ENCODE data around the gene IRAK3.

Gene IRAK3

GRCh38 chr12:66251049-66251448 lies 62.0 kb downstream of the IRAK3 start:
- DNase-seq (ENCODE audit: low spot score in 2 of 2) = no peak
- Mint-ChIP-seq H3K36me3 (no peaks in the 10 kb centered on the region), H3K4me3 (no peak overlapping the region), H3K4me1 (no peaks in the 10 kb centered on the region), H3K9me3 (no peaks in the 10 kb centered on the region), H3K27ac (no peak overlapping the region)
- ATAC-seq = peak; percentile 76

DNA sequence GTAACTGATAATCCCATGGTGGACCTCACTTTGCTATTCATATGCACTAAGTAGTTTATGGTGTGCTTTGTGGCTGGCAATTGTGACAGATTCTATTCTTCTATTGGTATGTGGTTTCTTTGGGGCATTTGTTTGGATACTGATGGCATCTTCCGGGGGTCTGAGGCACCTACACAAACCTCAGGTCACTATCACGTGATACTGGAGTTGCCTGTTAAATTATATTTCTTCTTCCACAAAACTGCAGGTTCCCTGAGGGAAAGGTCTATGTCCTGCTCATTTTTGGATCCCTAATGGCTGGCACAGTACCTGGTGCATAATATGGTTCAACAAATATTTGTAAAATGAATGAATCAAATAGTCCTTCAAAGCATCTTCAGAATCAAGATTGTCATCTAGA lies 63.8 kb downstream of the IRAK3 start:
- no peaks in the 10 kb centered on the region for H3K4me1 Mint-ChIP-seq
- no peak overlapping the region for H3K4me3 Mint-ChIP-seq

GRCh38 chr12:66255737-66256136 lies 66.7 kb downstream of the IRAK3 start:
- H3K36me3 Mint-ChIP-seq = no peaks in the 10 kb centered on the region
- no peak overlapping the region for H3K27ac Mint-ChIP-seq
- no peaks in the 10 kb centered on the region for H3K9me3 Mint-ChIP-seq
- ATAC-seq (no peak), DNase-seq (ENCODE audit: low spot score in 2 of 2) (no peak)
- H3K4me3 Mint-ChIP-seq = no peak overlapping the region
- no peaks in the 10 kb centered on the region for H3K4me1 Mint-ChIP-seq

More for the DNA sequence above, 63.8 kb downstream of the IRAK3 start:
- no peak for ATAC-seq
- Mint-ChIP-seq H3K36me3 (no peaks in the 10 kb centered on the region), H3K27ac (no peak overlapping the region), H3K9me3 (no peaks in the 10 kb centered on the region)
- DNase-seq (ENCODE audit: low spot score in 2 of 2) = no peak

DNA sequence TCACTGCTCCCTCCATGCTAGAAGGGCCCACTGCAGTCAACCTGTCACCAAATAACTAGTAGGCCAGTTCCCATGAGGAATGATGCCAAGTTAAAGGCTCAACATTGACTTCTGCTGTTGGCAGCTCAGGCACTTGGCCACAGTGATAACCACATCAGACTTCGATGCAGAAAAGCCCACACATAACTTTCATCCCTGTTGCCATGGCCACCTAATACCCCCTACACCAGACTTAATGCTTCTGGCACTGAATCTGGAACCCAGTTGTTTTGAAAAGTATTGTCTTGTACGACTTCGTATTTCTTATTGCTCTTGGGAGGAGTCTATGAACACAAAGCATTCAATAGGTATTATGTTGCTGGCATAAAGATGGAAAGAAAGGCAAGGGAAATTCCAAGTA lies 69.0 kb downstream of the IRAK3 start:
- Mint-ChIP-seq H3K4me1 (no peaks in the 10 kb centered on the region), H3K9me3 (no peaks in the 10 kb centered on the region), H3K27ac (no peak overlapping the region), H3K4me3 (no peak overlapping the region), H3K36me3 (no peaks in the 10 kb centered on the region)
- DNase-seq (ENCODE audit: low spot score in 2 of 2) (no peak), ATAC-seq (no peak)

DNA sequence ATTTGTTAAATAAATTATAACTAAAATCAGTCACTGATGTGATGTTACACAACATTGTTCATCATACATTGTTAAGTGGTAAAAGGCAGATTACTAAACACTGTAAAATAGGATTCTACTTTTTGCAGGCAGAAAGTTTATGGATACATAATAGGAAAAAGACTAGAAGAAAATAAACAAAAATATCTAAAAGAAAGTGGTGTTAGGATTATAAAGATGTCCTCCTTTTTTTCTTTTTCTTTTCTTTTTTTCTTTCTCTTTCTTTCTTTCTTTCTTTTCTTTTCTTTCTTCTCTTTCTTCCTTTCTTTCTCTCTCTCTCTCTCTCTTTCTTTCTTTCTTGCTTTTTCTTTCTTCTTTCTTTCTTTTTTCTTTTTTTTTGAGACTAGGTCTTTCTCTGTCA lies 73.7 kb downstream of the IRAK3 start:
- Mint-ChIP-seq H3K9me3 (no peaks in the 10 kb centered on the region), H3K27ac (no peak overlapping the region), H3K4me1 (no peaks in the 10 kb centered on the region), H3K36me3 (no peaks in the 10 kb centered on the region), H3K4me3 (no peak overlapping the region)
- DNase-seq (ENCODE audit: low spot score in 2 of 2) = no peak
- no peak for ATAC-seq

- ATAC-seq = no peak
- Mint-ChIP-seq H3K9me3 (no peaks in the 10 kb centered on the region), H3K36me3 (no peaks in the 10 kb centered on the region), H3K4me1 (no peaks in the 10 kb centered on the region), H3K4me3 (no peak overlapping the region), H3K27ac (no peak overlapping the region)
- DNase-seq (ENCODE audit: low spot score in 2 of 2) = no peak
These were observed 79.5 kb downstream of the IRAK3 start for GRCh38 chr12:66268562-66268961.

GRCh38 chr12:66269142-66269541 lies 80.1 kb downstream of the IRAK3 start:
- H3K4me1 Mint-ChIP-seq = no peaks in the 10 kb centered on the region
- DNase-seq (ENCODE audit: low spot score in 2 of 2) (no peak), ATAC-seq (no peak)
- no peaks in the 10 kb centered on the region for H3K36me3 Mint-ChIP-seq
- no peak overlapping the region for H3K4me3 Mint-ChIP-seq
- no peak overlapping the region for H3K27ac Mint-ChIP-seq
- H3K9me3 Mint-ChIP-seq = no peaks in the 10 kb centered on the region

- Mint-ChIP-seq H3K4me3 (no peak overlapping the region), H3K27ac (no peak overlapping the region), H3K9me3 (no peaks in the 10 kb centered on the region), H3K4me1 (no peaks in the 10 kb centered on the region), H3K36me3 (no peaks in the 10 kb centered on the region)
- DNase-seq (ENCODE audit: low spot score in 2 of 2) = no peak
- ATAC-seq = peak; percentile 55
These were observed 80.9 kb downstream of the IRAK3 start for GRCh38 chr12:66269757-66270383.

DNA sequence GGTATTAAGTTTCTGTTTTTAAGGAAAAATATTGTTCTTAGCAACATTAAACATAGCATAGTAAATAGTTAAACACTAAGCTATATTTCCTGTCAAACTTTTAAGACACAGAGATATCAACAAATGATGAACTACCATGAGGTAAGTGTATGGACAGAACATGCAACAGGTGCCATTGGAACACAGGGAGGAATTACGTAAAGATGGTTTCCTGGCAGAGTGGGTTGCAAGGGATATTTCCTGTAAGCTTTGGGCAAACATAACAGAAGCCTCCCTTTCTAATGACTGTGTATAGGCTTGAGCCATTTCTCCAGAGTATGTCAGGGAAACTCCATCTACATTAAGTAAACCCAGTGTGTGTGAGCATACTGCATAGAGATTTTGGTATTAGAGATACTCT lies 81.6 kb downstream of the IRAK3 start:
- H3K27ac Mint-ChIP-seq = no peak overlapping the region
- ATAC-seq = no peak
- no peaks in the 10 kb centered on the region for H3K36me3 Mint-ChIP-seq
- no peak overlapping the region for H3K4me3 Mint-ChIP-seq
- no peaks in the 10 kb centered on the region for H3K4me1 Mint-ChIP-seq
- no peak for DNase-seq (ENCODE audit: low spot score in 2 of 2)
- H3K9me3 Mint-ChIP-seq = no peaks in the 10 kb centered on the region

GRCh38 chr12:66272650-66273049 lies 83.6 kb downstream of the IRAK3 start:
- ATAC-seq = no peak
- DNase-seq (ENCODE audit: low spot score in 2 of 2) = no peak
- no peak overlapping the region for H3K4me3 Mint-ChIP-seq
- H3K4me1 Mint-ChIP-seq = no peaks in the 10 kb centered on the region
- no peaks in the 10 kb centered on the region for H3K36me3 Mint-ChIP-seq
- no peak overlapping the region for H3K27ac Mint-ChIP-seq
- H3K9me3 Mint-ChIP-seq = no peaks in the 10 kb centered on the region

DNA sequence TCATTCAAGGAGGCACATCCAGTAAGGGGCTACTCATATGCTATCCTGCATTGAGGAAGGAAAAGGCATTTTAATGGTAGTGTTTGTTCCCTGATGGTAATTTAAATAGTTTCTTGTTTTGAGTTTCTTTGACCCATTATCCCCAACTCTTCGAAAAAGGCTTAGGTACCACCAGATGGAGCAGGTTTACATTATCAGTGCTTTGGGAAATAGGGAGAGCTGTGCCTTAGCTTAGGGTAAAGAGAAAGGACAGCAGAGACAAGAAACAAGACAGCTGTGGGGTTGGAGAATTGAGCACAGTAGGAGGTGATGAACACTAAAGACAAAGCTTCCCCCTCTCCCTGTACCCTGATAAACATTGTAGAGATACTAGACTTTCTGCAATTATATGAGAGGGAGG lies 84.1 kb downstream of the IRAK3 start:
- Mint-ChIP-seq H3K4me3 (no peak overlapping the region), H3K27ac (no peak overlapping the region), H3K4me1 (no peaks in the 10 kb centered on the region), H3K9me3 (no peaks in the 10 kb centered on the region), H3K36me3 (no peaks in the 10 kb centered on the region)
- DNase-seq (ENCODE audit: low spot score in 2 of 2) (peak in 1 of 2 donors; percentile 6), ATAC-seq (no peak)

- ATAC-seq (peak; percentile 77), DNase-seq (ENCODE audit: low spot score in 2 of 2) (no peak)
- H3K36me3 Mint-ChIP-seq = no peaks in the 10 kb centered on the region
- H3K4me3 Mint-ChIP-seq = no peak overlapping the region
- H3K9me3 Mint-ChIP-seq = no peaks in the 10 kb centered on the region
- H3K27ac Mint-ChIP-seq = no peak overlapping the region
- peaks cover 8% of the 10 kb centered on the region for H3K4me1 Mint-ChIP-seq
These were observed 86.0 kb downstream of the IRAK3 start for GRCh38 chr12:66275040-66275439.

GRCh38 chr12:66279123-66279712 lies 90.2 kb downstream of the IRAK3 start:
- ATAC-seq (peak; percentile 63), DNase-seq (ENCODE audit: low spot score in 2 of 2) (no peak)
- H3K9me3 Mint-ChIP-seq = peaks cover 3% of the 10 kb centered on the region
- no peaks in the 10 kb centered on the region for H3K36me3 Mint-ChIP-seq
- H3K27ac Mint-ChIP-seq = no peak overlapping the region
- H3K4me1 Mint-ChIP-seq = peaks cover 11% of the 10 kb centered on the region
- H3K4me3 Mint-ChIP-seq = no peak overlapping the region

DNA sequence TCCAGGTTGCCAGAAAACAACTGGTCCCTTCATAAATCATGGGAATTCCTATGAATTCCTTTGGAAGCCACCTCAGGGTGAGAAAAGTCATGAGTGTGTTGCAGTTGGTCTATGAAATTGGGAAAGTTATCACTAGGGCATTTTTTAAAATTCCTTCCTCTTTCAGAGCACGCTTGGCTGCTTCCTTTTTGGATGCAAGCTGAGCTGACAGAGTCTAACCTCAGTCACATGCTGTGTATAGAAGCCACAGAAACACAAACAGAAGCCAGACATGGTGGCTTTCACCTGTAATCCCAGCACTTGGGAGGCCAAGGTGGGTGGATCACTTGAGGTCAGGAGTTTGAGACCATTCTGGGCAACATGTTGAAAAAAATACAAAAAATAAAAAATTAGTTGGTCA lies 91.5 kb downstream of the IRAK3 start:
- no peaks in the 10 kb centered on the region for H3K36me3 Mint-ChIP-seq
- peak overlapping the region; percentile 56 for H3K27ac Mint-ChIP-seq
- H3K4me3 Mint-ChIP-seq = no peak overlapping the region
- DNase-seq (ENCODE audit: low spot score in 2 of 2) (no peak), ATAC-seq (no peak)
- peaks cover 11% of the 10 kb centered on the region for H3K4me1 Mint-ChIP-seq
- peaks cover 3% of the 10 kb centered on the region for H3K9me3 Mint-ChIP-seq

GRCh38 chr12:66282244-66282643 lies 93.2 kb downstream of the IRAK3 start:
- DNase-seq (ENCODE audit: low spot score in 2 of 2) (no peak), ATAC-seq (no peak)
- Mint-ChIP-seq H3K36me3 (no peaks in the 10 kb centered on the region), H3K27ac (no peak overlapping the region), H3K4me1 (peaks cover 25% of the 10 kb centered on the region), H3K9me3 (peaks cover 3% of the 10 kb centered on the region), H3K4me3 (no peak overlapping the region)

DNA sequence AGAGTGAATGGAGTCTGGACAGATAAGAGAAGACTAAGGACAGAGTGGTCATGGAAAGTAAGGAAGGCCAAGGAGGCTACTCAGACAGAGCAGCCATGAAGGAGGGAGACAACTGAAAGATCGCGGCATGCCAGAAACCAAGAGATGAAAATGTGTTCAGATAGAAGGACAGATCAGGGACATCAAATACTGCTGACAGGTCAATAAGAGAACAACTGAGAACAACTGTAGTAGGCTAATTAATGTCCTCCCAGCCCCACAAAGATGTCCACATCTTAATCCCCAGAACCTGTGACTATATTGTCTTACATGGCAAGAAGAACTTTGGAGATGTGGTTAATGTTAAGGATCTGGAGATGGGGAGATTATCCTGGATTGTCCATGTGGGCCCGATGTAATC lies 98.3 kb downstream of the IRAK3 start:
- Mint-ChIP-seq H3K4me3 (no peak overlapping the region), H3K36me3 (no peaks in the 10 kb centered on the region), H3K4me1 (peaks cover 42% of the 10 kb centered on the region)

More for the DNA sequence above, 98.3 kb downstream of the IRAK3 start:
- DNase-seq (ENCODE audit: low spot score in 2 of 2) (no peak), ATAC-seq (no peak)
- Mint-ChIP-seq H3K27ac (peak overlapping the region; percentile 35), H3K9me3 (no peaks in the 10 kb centered on the region)

All from stimulated activated effector memory CD8-positive, alpha-beta T cell treated with anti-CD3 and anti-CD28 coated beads, Interleukin-12 subunit alpha, Interleukin-12 subunit beta, amount 100 ng/mL, for 72 hours (primary cell).